A549 (cell line): Measurements from ENCODE around the gene LMF1. TPM values are rescaled to one million over a fixed set of nuclear protein-coding genes. Genes with fewer than 3 reads are reported as not detected.

Experiments
- ATAC-seq, 2 experiments: fragments of 200-7000 bp in 1 of 2; fragments of >200 bp in 1 of 2; cut with Nextera tagmentation in 1 of 2; cut with Tn5 transposase in 1 of 2; 3 replicates each; pipeline versions ENCODE4 v1.8.0 to v1.9.1; 2018 to 2020; ENCODE audit warnings: mild to moderate bottlenecking in 1 of 2, moderate library complexity in 1 of 2
- CTCF ChIA-PET: fragments of 300-600 bp; sonication (Branson Sonifier 250); formaldehyde crosslinking; extraction: SDS; loops from one replicate; lab custom pipeline; 2021; ENCODE audit warnings: antibody characterized with exemption, inconsistent platforms; lab: Yijun Ruan, JAX
- POLR2A ChIA-PET: fragments of 350-600 bp; formaldehyde crosslinking; extraction: SDS; loops from one replicate; lab custom pipeline; 2021; ENCODE audit warnings: antibody characterized with exemption, inconsistent platforms; lab: Yijun Ruan, JAX
- DNase-seq, 2 experiments: peaks; one replicate each; pipeline versions ENCODE4 v3.0.0 to v3.0.0-alpha.2; 2011 to 2016; ENCODE audit warnings: low read depth in 1 of 2, low spot score in 1 of 2
- FAIRE-seq: peaks from 2 replicates; lab custom pipeline; 2011; peaks lifted over from hg19 to GRCh38; lab: Jason Lieb, UNC
- H3K27ac ChIP-seq, 2 experiments: fragments of >200 bp; sonication (Bioruptor Twin); formaldehyde crosslinking; 3 replicates each; pipeline ENCODE4 v1.5.1; 2016 to 2017
- H3K4me1 ChIP-seq: fragments of >200 bp; sonication (Bioruptor Twin); formaldehyde crosslinking; 3 replicates; pipeline ENCODE4 v1.6.1; 2016
- H3K4me2 ChIP-seq: fragments of >200 bp; sonication (Bioruptor Twin); formaldehyde crosslinking; 3 replicates; pipeline ENCODE4 v1.6.1; 2016
- H3K4me3 ChIP-seq: fragments of >200 bp; sonication (Bioruptor Twin); formaldehyde crosslinking; 3 replicates; pipeline ENCODE4 v1.5.1; 2016
- H3K9me3 ChIP-seq: fragments of >200 bp; sonication (Bioruptor Twin); formaldehyde crosslinking; 3 replicates; pipeline ENCODE4 v1.6.1; 2016
- BHLHE40 ChIP-seq: IDR thresholded peaks from 2 replicates; pipeline ENCODE4 v1.6.1; 2012; ENCODE audit warnings: low read depth, low read length, inconsistent platforms
- CBX8 ChIP-seq: fragments of 200-600 bp; sonication (generic); IDR thresholded peaks from 2 replicates; pipeline ENCODE4 v1.6.1; 2016
- CEBPB ChIP-seq, 2 experiments: fragments of >200 bp in 1 of 2; sonication (Bioruptor Twin) in 1 of 2; formaldehyde crosslinking in 1 of 2; IDR thresholded peaks; 2 replicates each; pipeline ENCODE4 v1.6.1; 2012 to 2016
- ESRRA ChIP-seq: fragments of 150-350 bp; IDR thresholded peaks from 2 replicates; pipeline ENCODE4 v1.6.1; 2014; ENCODE audit warnings: mild to moderate bottlenecking, low read length, borderline replicate concordance
- FOSB ChIP-seq: fragments of 250-450 bp; sonication (Bioruptor Pico); IDR thresholded peaks from 2 replicates; pipeline ENCODE4 v1.5.0; 2020; ENCODE audit warnings: mild to moderate bottlenecking, moderate library complexity
- FOXS1 ChIP-seq: fragments of 250-450 bp; sonication (Bioruptor Pico); IDR thresholded peaks from 2 replicates; pipeline ENCODE4 v1.5.0; 2020; ENCODE audit warnings: mild to moderate bottlenecking, moderate library complexity
- HDAC2 ChIP-seq: fragments of 200-600 bp; sonication (generic); IDR thresholded peaks from 2 replicates; pipeline ENCODE4 v1.6.1; 2016
- HEYL ChIP-seq: fragments of 250-450 bp; sonication (Bioruptor Pico); IDR thresholded peaks from 2 replicates; pipeline ENCODE4 v1.8.0; 2021; ENCODE audit warnings: mild to moderate bottlenecking, moderate library complexity
- HOXB13 ChIP-seq: fragments of 250-450 bp; sonication (Bioruptor Pico); IDR thresholded peaks from 2 replicates; pipeline ENCODE4 v1.5.0; 2020; ENCODE audit warnings: low read depth, mild to moderate bottlenecking, moderate library complexity
- JUN ChIP-seq, 2 experiments: fragments of >200 bp; sonication (Bioruptor Twin); formaldehyde crosslinking; IDR thresholded peaks; 2 replicates in 1 of 2; 3 replicates in 1 of 2; pipeline ENCODE4 v1.6.1; 2016 to 2017
- JUNB ChIP-seq: fragments of >200 bp; sonication (Bioruptor Twin); formaldehyde crosslinking; IDR thresholded peaks from 2 replicates; pipeline ENCODE4 v1.6.1; 2016
- KDM5A ChIP-seq: fragments of 200-600 bp; sonication (generic); IDR thresholded peaks from 2 replicates; pipeline ENCODE4 v1.6.1; 2016; ENCODE audit warnings: antibody characterized with exemption, mild to moderate bottlenecking
- MAX ChIP-seq: IDR thresholded peaks from 2 replicates; pipeline ENCODE4 v1.6.1; 2012
- NR3C1 ChIP-seq: fragments of >200 bp; sonication (Bioruptor Twin); formaldehyde crosslinking; IDR thresholded peaks from 3 replicates; pipeline ENCODE4 v1.6.1; 2017
- RCOR1 ChIP-seq: fragments of 150-350 bp; IDR thresholded peaks from 2 replicates; pipeline ENCODE4 v1.6.1; 2014; ENCODE audit warnings: antibody characterized with exemption, low read length, low read depth
- REST ChIP-seq: fragments of 200-600 bp; sonication (generic); IDR thresholded peaks from 2 replicates; pipeline ENCODE4 v1.6.1; 2016; ENCODE audit warnings: antibody characterized with exemption, mild to moderate bottlenecking, moderate library complexity
- TFCP2L1 ChIP-seq: fragments of 250-450 bp; sonication (Bioruptor Pico); IDR thresholded peaks from 2 replicates; pipeline ENCODE4 v1.5.0; 2021; ENCODE audit warnings: mild to moderate bottlenecking
- WGBS: methylation state at CpG from one replicate; pipeline ENCODE4 v1.1.6; 2017; ENCODE audit errors: missing lambda C conversion rate; 5-methylcytosine and 5-hydroxymethylcytosine counted together
- polyA plus RNA-seq, 4 experiments: library from polyadenylated mRNA; depleted of rRNA in 3 of 4; stranded (reverse); fragments of >200 nt; fragmentation: RNase III in 1 of 4; extraction: RNeasy Plus Mini Kit Qiagen cat#74134 plus additional on column Dnase treatment in 1 of 4; gene quantifications; 2 replicates in 3 of 4; 3 replicates in 1 of 4; pipeline ENCODE4 v1.2.3, GENCODE V29; 2011 to 2017
- TF ChIP-seq, protein P1 (sequence below): fragments of 250-450 bp; sonication (Bioruptor Pico); IDR thresholded peaks from 2 replicates; pipeline ENCODE4 v1.5.0; 2021; ENCODE audit warnings: mild to moderate bottlenecking, moderate library complexity, borderline replicate concordance

LMF1 gene
- polyA plus RNA-seq, 2 of the 4 experiments (the other 2 are of a cell fraction) = 8.8 to 10.9 TPM

GRCh38 chr16:920051-920681, 50.6 kb downstream of the LMF1 start:
- DNase-seq (no peak), FAIRE-seq (no peak), ATAC-seq (no peak)
- Histone ChIP-seq H3K4me1 (no peaks in the 10 kb centered on the region), H3K27ac (no peak overlapping the region), H3K4me2 (no peak overlapping the region), H3K4me3 (no peak overlapping the region), H3K9me3 (peaks cover 5% of the 10 kb centered on the region; the same call in 2 of the 3 replicates)
- ChIA-PET CTCF (no interaction called here), POLR2A (no interaction called here)
- WGBS = 77% methylated on average over 20 of the region's 23 CpGs
- TF ChIP-seq FOXS1 (CRISPR knock-in tag) = no peak
- TF ChIP-seq CEBPB (IDR thresholded peaks at IDR 0.05) = no peak
- no peak for TF ChIP-seq TFCP2L1 (CRISPR knock-in tag)
- TF ChIP-seq BHLHE40 = no peak

- no peaks in the 10 kb centered on the region for H3K4me1 ChIP-seq
- TF ChIP-seq NR3C1 (no peak), BHLHE40 (no peak), JUN (IDR thresholded peaks at IDR 0.05) (no peak), ESRRA (no peak), HDAC2 (no peak), FOSB (no peak), HEYL (CRISPR knock-in tag) (no peak), RCOR1 (no peak), REST (no peak), MAX (no peak), HOXB13 (CRISPR knock-in tag) (no peak)
- H3K9me3 ChIP-seq = peaks cover 5% of the 10 kb centered on the region; the same call in 2 of the 3 replicates
- H3K4me2 ChIP-seq = no peak overlapping the region
- no peak overlapping the region for H3K4me3 ChIP-seq
- WGBS = 73% methylated on average over 4 of the region's 15 CpGs
- ChIA-PET CTCF (interaction anchor here (0.8 kb wide), 1 partner anchor 137 kb away, joined by 3 read pairs; no protein-coding TSS in a partner anchor), POLR2A (no interaction called here)
- ATAC-seq (no peak), DNase-seq (no peak), FAIRE-seq (no peak)
- H3K27ac ChIP-seq = no peak overlapping the region
These were observed 51.1 kb downstream of the LMF1 start for GRCh38 chr16:919658-920050.

GRCh38 chr16:918741-919657, 51.8 kb downstream of the LMF1 start:
- ChIA-PET POLR2A (no interaction called here), CTCF (interaction anchor here (0.8 kb wide), 1 partner anchor 138 kb away, joined by 3 read pairs; no protein-coding TSS in a partner anchor)
- H3K4me3 ChIP-seq = no peak overlapping the region
- TF ChIP-seq KDM5A = no peak
- TF ChIP-seq CBX8 = no peak
- TF ChIP-seq, protein P1, sequence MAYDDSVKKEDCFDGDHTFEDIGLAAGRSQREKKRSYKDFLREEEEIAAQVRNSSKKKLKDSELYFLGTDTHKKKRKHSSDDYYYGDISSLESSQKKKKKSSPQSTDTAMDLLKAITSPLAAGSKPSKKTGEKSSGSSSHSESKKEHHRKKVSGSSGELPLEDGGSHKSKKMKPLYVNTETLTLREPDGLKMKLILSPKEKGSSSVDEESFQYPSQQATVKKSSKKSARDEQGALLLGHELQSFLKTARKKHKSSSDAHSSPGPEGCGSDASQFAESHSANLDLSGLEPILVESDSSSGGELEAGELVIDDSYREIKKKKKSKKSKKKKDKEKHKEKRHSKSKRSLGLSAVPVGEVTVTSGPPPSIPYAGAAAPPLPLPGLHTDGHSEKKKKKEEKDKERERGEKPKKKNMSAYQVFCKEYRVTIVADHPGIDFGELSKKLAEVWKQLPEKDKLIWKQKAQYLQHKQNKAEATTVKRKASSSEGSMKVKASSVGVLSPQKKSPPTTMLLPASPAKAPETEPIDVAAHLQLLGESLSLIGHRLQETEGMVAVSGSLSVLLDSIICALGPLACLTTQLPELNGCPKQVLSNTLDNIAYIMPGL (CRISPR knock-in tag) = no peak
- no peak for TF ChIP-seq NR3C1
- no peak for TF ChIP-seq JUNB
- TF ChIP-seq, all 56 proteins: peak for 0
- no peak overlapping the region for H3K27ac ChIP-seq
- no peaks in the 10 kb centered on the region for H3K4me1 ChIP-seq
- ATAC-seq (no peak), FAIRE-seq (no peak), DNase-seq (no peak)
- WGBS = 89% methylated on average over 32 of the region's 47 CpGs
- peaks cover 5% of the 10 kb centered on the region; the same call in 2 of the 3 replicates for H3K9me3 ChIP-seq
- no peak overlapping the region for H3K4me2 ChIP-seq
